A549 (cell line): ENCODE data around the gene C1orf21. TPM values are rescaled to one million over a fixed set of nuclear protein-coding genes. Genes with fewer than 3 reads are reported as not detected.

Experiments used
- ATAC-seq, 2 experiments: fragments of 200-7000 bp in 1 of 2; fragments of >200 bp in 1 of 2; cut with Nextera tagmentation in 1 of 2; cut with Tn5 transposase in 1 of 2; 3 replicates each; pipeline versions ENCODE4 v1.8.0 to v1.9.1; 2018 to 2020; ENCODE audit warnings: mild to moderate bottlenecking in 1 of 2, moderate library complexity in 1 of 2
- CTCF ChIA-PET: fragments of 300-600 bp; sonication (Branson Sonifier 250); formaldehyde crosslinking; extraction: SDS; loops from one replicate; lab custom pipeline; 2021; ENCODE audit warnings: antibody characterized with exemption, inconsistent platforms; lab: Yijun Ruan, JAX
- POLR2A ChIA-PET: fragments of 350-600 bp; formaldehyde crosslinking; extraction: SDS; loops from one replicate; lab custom pipeline; 2021; ENCODE audit warnings: antibody characterized with exemption, inconsistent platforms; lab: Yijun Ruan, JAX
- DNase-seq, 2 experiments: peaks; one replicate each; pipeline versions ENCODE4 v3.0.0 to v3.0.0-alpha.2; 2011 to 2016; ENCODE audit warnings: low read depth in 1 of 2, low spot score in 1 of 2
- FAIRE-seq: peaks from 2 replicates; lab custom pipeline; 2011; peaks lifted over from hg19 to GRCh38; lab: Jason Lieb, UNC
- H3K27ac ChIP-seq, 2 experiments: fragments of >200 bp; sonication (Bioruptor Twin); formaldehyde crosslinking; 3 replicates each; pipeline ENCODE4 v1.5.1; 2016 to 2017
- H3K4me1 ChIP-seq: fragments of >200 bp; sonication (Bioruptor Twin); formaldehyde crosslinking; 3 replicates; pipeline ENCODE4 v1.6.1; 2016
- H3K4me2 ChIP-seq: fragments of >200 bp; sonication (Bioruptor Twin); formaldehyde crosslinking; 3 replicates; pipeline ENCODE4 v1.6.1; 2016
- H3K4me3 ChIP-seq: fragments of >200 bp; sonication (Bioruptor Twin); formaldehyde crosslinking; 3 replicates; pipeline ENCODE4 v1.5.1; 2016
- H3K9me3 ChIP-seq: fragments of >200 bp; sonication (Bioruptor Twin); formaldehyde crosslinking; 3 replicates; pipeline ENCODE4 v1.6.1; 2016
- ATOH8 ChIP-seq: fragments of 250-450 bp; sonication (Bioruptor Pico); IDR thresholded peaks from 2 replicates; pipeline ENCODE4 v1.5.0; 2020; ENCODE audit warnings: low read depth, mild to moderate bottlenecking, moderate library complexity
- CBX8 ChIP-seq: fragments of 200-600 bp; sonication (generic); IDR thresholded peaks from 2 replicates; pipeline ENCODE4 v1.6.1; 2016
- CHD2 ChIP-seq: fragments of 150-350 bp; IDR thresholded peaks from 2 replicates; pipeline ENCODE4 v1.6.1; 2014; ENCODE audit warnings: low read length; ENCODE audit not compliant: partially characterized antibody
- E2F6 ChIP-seq: IDR thresholded peaks from 2 replicates; pipeline ENCODE4 v1.6.1; 2012; ENCODE audit warnings: low read depth, borderline replicate concordance
- HOXA7 ChIP-seq: fragments of 250-450 bp; sonication (Bioruptor Pico); IDR thresholded peaks from 2 replicates; pipeline ENCODE4 v1.5.0; 2020; ENCODE audit warnings: mild to moderate bottlenecking, moderate library complexity
- JUN ChIP-seq, 2 experiments: fragments of >200 bp; sonication (Bioruptor Twin); formaldehyde crosslinking; IDR thresholded peaks; 2 replicates in 1 of 2; 3 replicates in 1 of 2; pipeline ENCODE4 v1.6.1; 2016 to 2017
- KDM1A ChIP-seq: fragments of 200-600 bp; sonication (generic); IDR thresholded peaks from 2 replicates; pipeline ENCODE4 v1.6.1; 2016; ENCODE audit warnings: low read depth, mild to moderate bottlenecking
- MYC ChIP-seq: IDR thresholded peaks from 2 replicates; pipeline ENCODE4 v1.6.1; 2012; ENCODE audit warnings: mild to moderate bottlenecking, inconsistent platforms, low read length, improper control_type of control experiment, borderline replicate concordance
- NPAS2 ChIP-seq: fragments of 250-450 bp; sonication (Bioruptor Pico); IDR thresholded peaks from 2 replicates; pipeline ENCODE4 v1.8.0; 2022; ENCODE audit warnings: mild to moderate bottlenecking, moderate library complexity, borderline replicate concordance
- PBX3 ChIP-seq: IDR thresholded peaks from 2 replicates; pipeline ENCODE4 v1.6.1; 2012
- RAD21 ChIP-seq, 2 experiments: fragments of >200 bp in 1 of 2; sonication (Bioruptor Twin) in 1 of 2; formaldehyde crosslinking in 1 of 2; IDR thresholded peaks in 1 of 2; conservative IDR thresholded peaks in 1 of 2; 2 replicates in 1 of 2; 3 replicates in 1 of 2; pipeline ENCODE4 v1.6.1; 2012 to 2018; ENCODE audit warnings: inconsistent platforms in 1 of 2
- REST ChIP-seq: fragments of 200-600 bp; sonication (generic); IDR thresholded peaks from 2 replicates; pipeline ENCODE4 v1.6.1; 2016; ENCODE audit warnings: antibody characterized with exemption, mild to moderate bottlenecking, moderate library complexity
- RNF2 ChIP-seq: fragments of 200-600 bp; sonication (generic); IDR thresholded peaks from 2 replicates; pipeline ENCODE4 v1.6.1; 2016; ENCODE audit warnings: low read depth, mild to moderate bottlenecking, antibody characterized with exemption, moderate library complexity, borderline replicate concordance
- SMC3 ChIP-seq: fragments of >200 bp; sonication (Bioruptor Twin); formaldehyde crosslinking; IDR thresholded peaks from 3 replicates; pipeline ENCODE4 v1.6.1; 2018; ENCODE audit warnings: inconsistent platforms
- TFCP2L1 ChIP-seq: fragments of 250-450 bp; sonication (Bioruptor Pico); IDR thresholded peaks from 2 replicates; pipeline ENCODE4 v1.5.0; 2021; ENCODE audit warnings: mild to moderate bottlenecking
- USF2 ChIP-seq: fragments of 450-650 bp; IDR thresholded peaks from 2 replicates; pipeline ENCODE4 v1.6.1; 2014; ENCODE audit warnings: antibody characterized with exemption
- ZFP36 ChIP-seq: fragments of 450-650 bp; IDR thresholded peaks from 2 replicates; pipeline ENCODE4 v1.6.1; 2014; ENCODE audit warnings: borderline replicate concordance; ENCODE audit not compliant: partially characterized antibody
- WGBS: methylation state at CpG from one replicate; pipeline ENCODE4 v1.1.6; 2017; ENCODE audit errors: missing lambda C conversion rate; 5-methylcytosine and 5-hydroxymethylcytosine counted together
- polyA plus RNA-seq, 4 experiments: library from polyadenylated mRNA; depleted of rRNA in 3 of 4; stranded (reverse); fragments of >200 nt; fragmentation: RNase III in 1 of 4; extraction: RNeasy Plus Mini Kit Qiagen cat#74134 plus additional on column Dnase treatment in 1 of 4; gene quantifications; 2 replicates in 3 of 4; 3 replicates in 1 of 4; pipeline ENCODE4 v1.2.3, GENCODE V29; 2011 to 2017

Gene C1orf21
- polyA plus RNA-seq, 2 of the 4 experiments (the other 2 are of a cell fraction), result 11.4 to 11.6 TPM

- ATAC-seq, result peak; percentile 48 to 58
- ChIA-PET CTCF (interaction anchor here (1.2 to 1.3 kb wide), 3 partner anchors 22 to 277 kb away, joined by 3 read pairs; no protein-coding TSS in a partner anchor), POLR2A (interaction anchor here (1.0 to 1.3 kb wide), 3 partner anchors 104 to 303 kb away, joined by 3 to 6 read pairs (median 6); no protein-coding TSS in a partner anchor)
- WGBS, result 3% methylated on average over 28 of the region's 43 CpGs
- no peaks in the 10 kb centered on the region for H3K9me3 ChIP-seq
- peak overlapping the region; percentile 79 for H3K4me3 ChIP-seq
- peak in 1 of 2 experiments; percentile 19; a peak in 1 of 5 replicates for TF ChIP-seq RAD21 (conservative IDR thresholded peaks at IDR 0.05 in 1 of 2, IDR thresholded peaks at IDR 0.05 in 1 of 2)
- peak; percentile 97 for TF ChIP-seq CBX8
- TF ChIP-seq RNF2, result peak; percentile 96
- TF ChIP-seq SMC3, result no peak
- TF ChIP-seq ZFP36, result peak; percentile 1
- H3K4me2 ChIP-seq, result peak overlapping the region; percentile 91
- H3K27ac ChIP-seq, result peak overlapping the region; percentile 76 to 88
- DNase-seq, result peak in 1 of 2 experiments; percentile 17
- peaks cover 18% of the 10 kb centered on the region for H3K4me1 ChIP-seq
- FAIRE-seq, result no peak
Observed at GRCh38 chr1:184387476-184388318, 868 bp downstream of the C1orf21 start.

- CTCF ChIA-PET, result interaction anchor here (1.2 to 3.5 kb wide), 4 partner anchors 9 to 276 kb away, joined by 3 to 13 read pairs (median 3); no protein-coding TSS in a partner anchor
- POLR2A ChIA-PET, result no interaction called here
- H3K4me3 ChIP-seq, result peak overlapping the region; percentile 79
- peak overlapping the region; percentile 91 for H3K4me2 ChIP-seq
- DNase-seq, result peak in 1 of 2 experiments; percentile 19
- peaks cover 18% of the 10 kb centered on the region for H3K4me1 ChIP-seq
- TF ChIP-seq HOXA7 (CRISPR knock-in tag) (no peak), ZFP36 (no peak), USF2 (no peak), CHD2 (no peak)
- H3K27ac ChIP-seq, result peak overlapping the region; percentile 76 to 88
- H3K9me3 ChIP-seq, result no peaks in the 10 kb centered on the region
- ATAC-seq, result no peak
- 8% methylated on average over 7 of the region's 7 CpGs for WGBS
- no peak for FAIRE-seq
Observed at GRCh38 chr1:184388319-184388889, 1.6 kb downstream of the C1orf21 start.

GRCh38 chr1:184388971-184389370 is 2.1 kb downstream of the C1orf21 start:
- ATAC-seq, result no peak
- CTCF ChIA-PET, result interaction anchor here (1.2 to 3.5 kb wide), 4 partner anchors 9 to 275 kb away, joined by 3 to 13 read pairs (median 3); no protein-coding TSS in a partner anchor
- no peak for FAIRE-seq
- H3K27ac ChIP-seq, result no peak overlapping the region
- 64% methylated on average over 5 of the region's 5 CpGs for WGBS
- TF ChIP-seq ATOH8 (CRISPR knock-in tag) (no peak), KDM1A (no peak), NPAS2 (CRISPR knock-in tag) (no peak), PBX3 (no peak), TFCP2L1 (no peak), JUN (IDR thresholded peaks at IDR 0.05) (no peak), E2F6 (no peak), REST (no peak), MYC (no peak)
- TF ChIP-seq, all 56 proteins: peak for 0
- peaks cover 23% of the 10 kb centered on the region for H3K4me1 ChIP-seq
- no peak for DNase-seq
- no peaks in the 10 kb centered on the region for H3K9me3 ChIP-seq
- peak overlapping the region; percentile 79; the same call in 1 of the 3 replicates for H3K4me3 ChIP-seq
- POLR2A ChIA-PET, result no interaction called here
- H3K4me2 ChIP-seq, result peak overlapping the region; percentile 91
